Pons (tissue), 1 donor: Measurements from ENCODE around the gene PDZK1IP1.
"Not testable (repeated sequence)": the region's sequence is repeated elsewhere in the genome, so short reads cannot be mapped to it uniquely, and the experiment has no call there.

ENCODE experiments used
- DNase-seq: peaks from one replicate; pipeline ENCODE4 v3.0.0-alpha.2; 2016; ENCODE audit warnings: low spot score

Gene PDZK1IP1

DNA sequence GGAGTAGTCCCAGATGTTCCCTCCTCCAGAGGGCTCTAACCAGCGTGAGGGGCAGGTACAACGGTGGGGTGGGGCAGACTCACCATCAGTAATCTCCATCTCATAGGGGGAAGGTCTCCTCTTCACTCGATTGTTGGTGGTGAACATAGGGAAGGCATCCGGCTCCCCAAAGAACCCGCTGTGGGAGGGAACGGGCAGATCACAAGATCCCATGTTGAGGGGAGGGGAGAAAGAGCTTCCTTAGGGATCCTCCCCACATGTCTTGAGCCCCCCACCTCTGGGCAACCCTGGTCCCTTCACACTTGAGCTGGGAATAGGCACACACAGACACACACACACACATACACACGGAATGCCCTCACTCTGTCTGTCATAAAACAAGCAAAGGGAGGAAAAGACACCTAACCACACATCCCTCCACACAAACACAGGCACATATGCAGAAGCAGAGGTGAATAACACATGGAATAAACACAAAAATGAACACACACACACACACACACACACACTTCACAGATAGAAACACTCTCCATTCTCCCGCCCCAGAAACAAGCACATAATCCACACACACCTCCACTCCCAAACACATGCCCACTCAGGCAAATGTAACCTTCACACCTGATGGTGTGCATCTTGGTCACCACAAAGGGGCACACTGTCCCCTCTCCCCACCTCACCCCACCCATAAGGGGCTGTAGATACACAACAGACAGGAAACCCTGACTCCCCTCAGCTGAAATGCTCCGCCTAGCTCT is 34.3 kb upstream of the PDZK1IP1 start:
- no peak for DNase-seq

DNA sequence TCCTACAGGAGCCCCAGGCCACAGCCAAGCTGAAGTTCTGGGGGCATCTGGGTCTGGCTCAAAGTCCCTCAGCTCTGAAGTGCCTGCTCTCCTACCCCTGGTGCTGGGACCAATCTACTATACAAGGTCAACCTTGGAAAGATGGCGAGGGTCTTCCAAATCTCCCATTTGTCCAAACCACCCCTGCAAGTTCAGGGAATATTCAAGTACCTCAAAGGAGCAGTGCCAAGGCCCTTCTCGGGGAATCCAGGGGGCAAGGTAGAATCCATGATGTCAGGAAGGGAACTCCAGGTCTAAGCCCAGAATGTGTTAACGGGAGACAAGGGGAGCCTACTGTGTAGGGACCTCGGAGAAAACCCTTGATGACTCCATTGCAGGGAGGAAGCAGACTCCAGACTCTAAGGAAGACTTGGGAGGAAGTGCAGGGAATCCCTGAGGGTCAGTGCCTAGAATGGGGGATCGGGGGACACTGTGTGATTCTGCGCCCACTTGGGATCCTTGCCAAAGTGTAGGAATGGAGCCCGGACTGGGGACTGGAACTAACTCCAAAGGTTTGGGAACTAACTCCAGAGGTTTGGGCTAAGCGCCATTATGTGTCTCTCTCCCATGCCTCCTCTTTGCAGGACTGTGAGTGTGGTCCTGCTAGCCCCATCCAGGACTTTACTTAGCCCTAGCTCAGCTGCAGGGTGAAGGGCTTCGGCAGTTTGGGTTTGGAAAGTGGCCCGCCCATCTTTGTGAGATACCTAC is 33.5 kb upstream of the PDZK1IP1 start:
- DNase-seq, result no peak

- no peak for DNase-seq
Observed at GRCh38 chr1:47222476-47222875, 32.6 kb upstream of the PDZK1IP1 start.

DNA sequence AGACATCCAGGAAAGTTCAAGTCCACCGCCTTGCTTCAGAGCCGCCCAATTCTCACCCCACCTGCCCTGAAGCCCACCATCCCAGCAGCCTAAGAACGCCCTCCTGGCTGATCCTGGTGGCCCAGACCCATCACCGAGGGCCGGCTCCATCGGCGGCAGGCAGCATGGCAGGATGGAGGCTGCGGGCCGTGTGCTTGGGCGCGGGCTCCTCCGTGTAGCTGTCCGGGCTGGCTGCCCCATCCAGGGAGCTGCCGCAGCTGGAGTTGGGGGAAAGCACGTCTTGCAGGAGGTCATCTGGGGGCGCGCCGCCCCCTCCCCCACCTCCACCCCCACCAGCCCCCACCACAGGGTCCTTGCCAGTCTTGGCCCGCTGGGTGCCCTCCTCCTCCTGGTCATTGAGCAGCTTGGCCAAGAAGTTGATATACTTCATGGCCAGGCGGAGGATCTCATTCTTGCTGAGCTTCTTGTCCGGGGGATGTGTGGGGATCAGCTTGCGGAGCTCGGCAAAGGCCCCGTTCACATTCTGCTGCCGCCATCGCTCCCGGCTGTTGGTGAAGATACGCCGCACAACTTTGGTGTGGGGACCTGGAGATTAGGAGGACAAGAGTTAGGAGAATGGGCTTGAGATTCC is 29.9 kb upstream of the PDZK1IP1 start:
- no peak for DNase-seq

DNA sequence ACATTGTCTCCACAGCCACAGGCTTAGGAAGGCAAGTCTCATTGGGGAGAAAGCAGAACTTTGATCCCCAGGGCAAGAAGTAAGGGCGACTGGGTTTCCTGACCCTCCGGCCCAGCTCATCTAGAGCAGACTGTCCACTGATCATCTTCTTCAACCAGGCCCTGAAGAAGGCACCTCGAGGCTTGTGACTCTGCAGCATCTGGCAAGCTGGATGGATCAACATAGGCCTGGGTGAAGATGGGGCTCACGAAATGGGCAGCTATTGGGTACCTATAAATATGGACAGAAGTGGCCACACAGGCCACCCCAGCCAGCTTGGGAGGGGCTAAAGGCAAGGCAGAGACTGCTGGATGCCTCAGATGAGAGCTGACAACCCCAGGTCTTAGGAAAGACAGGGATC is 29.2 kb upstream of the PDZK1IP1 start:
- no peak for DNase-seq

DNA sequence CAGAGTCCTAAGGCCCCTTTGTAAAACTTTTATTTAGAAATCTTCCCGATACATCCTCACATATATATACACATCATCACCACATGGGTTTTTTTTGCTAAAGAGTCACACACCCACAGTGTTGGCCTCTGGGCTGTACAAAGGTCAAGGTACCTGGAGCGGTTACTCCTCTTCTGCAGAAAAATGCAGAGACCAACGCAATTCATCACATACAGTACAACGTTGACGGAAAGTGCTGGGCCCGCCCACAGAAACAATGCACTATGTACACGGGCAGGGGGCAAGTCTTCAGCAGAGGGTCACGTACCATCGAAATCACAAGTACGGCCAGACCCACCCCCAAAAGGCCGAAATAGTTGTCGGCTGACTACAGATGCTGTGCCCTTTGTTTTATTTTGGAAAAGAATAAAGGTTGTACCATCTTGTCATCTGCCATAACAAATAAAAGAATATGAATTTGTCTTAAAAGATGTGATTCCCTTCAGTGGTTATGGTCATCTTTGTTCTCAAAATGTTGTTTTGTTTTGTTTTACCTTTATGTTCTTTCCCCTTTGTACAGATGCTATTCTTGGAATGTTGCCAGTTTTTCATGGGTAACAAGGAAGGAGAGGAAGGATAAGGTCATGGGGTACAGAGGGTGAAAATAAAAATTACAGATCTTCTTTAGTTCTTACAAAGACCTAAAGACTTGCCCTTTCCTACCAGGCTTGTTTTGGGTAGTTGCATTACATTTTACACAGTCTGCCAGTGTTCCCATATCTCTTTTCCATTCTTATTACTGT is 26.6 kb upstream of the PDZK1IP1 start:
- no peak for DNase-seq

DNA sequence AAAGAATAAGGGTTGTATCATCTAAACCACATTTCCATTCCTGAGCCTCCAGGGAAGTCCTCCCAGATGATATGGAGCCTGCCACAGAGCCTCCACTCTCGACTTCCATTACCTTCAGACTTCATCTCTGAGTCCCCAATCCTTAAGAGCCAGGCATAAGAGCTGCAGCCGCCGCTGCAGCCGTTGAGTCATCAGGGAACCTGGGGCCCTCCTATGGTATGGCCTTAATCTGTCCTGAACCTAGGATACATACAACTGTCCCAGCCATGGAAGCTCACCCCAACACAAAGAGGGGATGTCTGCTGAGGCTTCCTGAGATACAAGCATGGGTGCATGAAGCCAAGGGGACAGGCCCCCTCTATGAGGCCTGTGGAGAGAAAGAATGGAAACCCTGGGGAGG is 25.9 kb upstream of the PDZK1IP1 start:
- no peak for DNase-seq

DNA sequence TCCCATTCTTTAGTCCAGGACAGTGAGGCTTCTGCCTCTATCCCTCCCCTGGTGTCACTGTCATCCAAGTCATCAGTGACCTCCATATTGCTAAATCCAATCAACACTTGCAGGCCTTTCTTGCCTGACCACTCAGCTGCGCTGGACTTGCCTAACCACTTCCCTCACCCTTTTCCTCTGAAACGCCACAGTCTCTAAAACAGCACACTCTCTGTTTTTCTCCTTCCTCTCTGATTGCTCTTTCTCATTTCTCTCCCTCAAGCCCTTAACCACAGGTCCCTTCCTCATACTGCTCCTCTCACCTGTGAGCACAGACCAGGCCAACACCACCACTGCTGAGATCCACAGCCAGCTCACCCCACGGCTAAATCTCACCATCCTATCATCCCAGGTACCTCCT is 24.7 kb upstream of the PDZK1IP1 start:
- DNase-seq, result no peak

- no peak for DNase-seq
Observed at GRCh38 chr1:47213230-47213963, 23.6 kb upstream of the PDZK1IP1 start.

GRCh38 chr1:47212636-47213229 is 22.9 kb upstream of the PDZK1IP1 start:
- no peak for DNase-seq

GRCh38 chr1:47211796-47212269 is 22.0 kb upstream of the PDZK1IP1 start:
- DNase-seq, result peak; percentile 60

GRCh38 chr1:47210666-47211065 is 20.8 kb upstream of the PDZK1IP1 start:
- no peak for DNase-seq

GRCh38 chr1:47209725-47210325 is 20.0 kb upstream of the PDZK1IP1 start:
- no peak for DNase-seq

GRCh38 chr1:47209091-47209490 is 19.3 kb upstream of the PDZK1IP1 start:
- no peak for DNase-seq

- no peak for DNase-seq
Observed at GRCh38 chr1:47208374-47208850, 18.6 kb upstream of the PDZK1IP1 start.

- DNase-seq, result no peak
Observed at GRCh38 chr1:47207803-47208373, 18.1 kb upstream of the PDZK1IP1 start.

- no peak for DNase-seq
Observed at GRCh38 chr1:47205918-47206317, 16.1 kb upstream of the PDZK1IP1 start.

GRCh38 chr1:47203504-47203903 is 13.7 kb upstream of the PDZK1IP1 start:
- not testable (repeated sequence) for DNase-seq

GRCh38 chr1:47201179-47201578 is 11.3 kb upstream of the PDZK1IP1 start:
- DNase-seq, result no peak

GRCh38 chr1:47198214-47198613 is 8.4 kb upstream of the PDZK1IP1 start:
- no peak for DNase-seq
